Type B pancreatic cell (in vitro differentiated cells): ENCODE results near the gene RANBP10. TPM values are rescaled to one million over a fixed set of nuclear protein-coding genes. Genes with fewer than 3 reads are reported as not detected.

Experiments
- DNase-seq: peaks from one replicate; pipeline ENCODE4 v3.0.0; 2021; ENCODE audit warnings: mixed read lengths; ENCODE audit not compliant: unreplicated experiment; ENCODE audit errors: extremely low spot score
- H3K27ac Mint-ChIP-seq: 2 replicates; pipeline ENCODE4 v1.8.0; 2021; ENCODE audit warnings: mild to moderate bottlenecking, mixed read lengths
- H3K27me3 Mint-ChIP-seq: 2 replicates; pipeline ENCODE4 v1.8.0; 2021; ENCODE audit warnings: mixed read lengths
- H3K36me3 Mint-ChIP-seq: 2 replicates; pipeline ENCODE4 v1.8.0; 2021; ENCODE audit warnings: mixed read lengths
- H3K4me1 Mint-ChIP-seq: one replicate; pipeline ENCODE4 v1.8.0; 2021; ENCODE audit warnings: mixed read lengths; ENCODE audit not compliant: unreplicated experiment
- H3K4me3 Mint-ChIP-seq: 2 replicates; pipeline ENCODE4 v1.8.0; 2021; ENCODE audit warnings: mild to moderate bottlenecking, mixed read lengths
- H3K9me3 Mint-ChIP-seq: 2 replicates; pipeline ENCODE4 v1.8.0; 2021; ENCODE audit warnings: mixed read lengths
- CTCF ChIP-seq: fragments of 200-600 bp; sonication (generic); conservative IDR thresholded peaks from 2 replicates; pipeline ENCODE4 v1.5.0; 2021; ENCODE audit warnings: antibody characterized with exemption, mild to moderate bottlenecking
- total RNA-seq: library from RNA; stranded (reverse); gene quantifications from 2 replicates; pipeline ENCODE4 v1.2.1, GENCODE V29; 2021; ENCODE audit warnings: low replicate concordance

Gene RANBP10
- total RNA-seq, 1 donor from 2014 or later = 27.3 TPM

GRCh38 chr16:67801241-67801640, 5.1 kb downstream of the RANBP10 start:
- H3K36me3 Mint-ChIP-seq = peaks cover 27% of the 10 kb centered on the region
- H3K4me3 Mint-ChIP-seq = no peak overlapping the region
- no peaks in the 10 kb centered on the region for H3K27me3 Mint-ChIP-seq
- no peak for TF ChIP-seq CTCF
- DNase-seq = no peak
- no peak overlapping the region for H3K27ac Mint-ChIP-seq
- peaks cover 14% of the 10 kb centered on the region for H3K4me1 Mint-ChIP-seq
- no peaks in the 10 kb centered on the region for H3K9me3 Mint-ChIP-seq

GRCh38 chr16:67800338-67800926, 5.9 kb downstream of the RANBP10 start:
- no peak for TF ChIP-seq CTCF
- Mint-ChIP-seq H3K36me3 (peaks cover 27% of the 10 kb centered on the region), H3K4me1 (peaks cover 11% of the 10 kb centered on the region), H3K27me3 (no peaks in the 10 kb centered on the region), H3K27ac (peak overlapping the region; percentile 36), H3K4me3 (no peak overlapping the region), H3K9me3 (no peaks in the 10 kb centered on the region)
- no peak for DNase-seq

- Mint-ChIP-seq H3K4me1 (peaks cover 5% of the 10 kb centered on the region), H3K36me3 (peaks cover 23% of the 10 kb centered on the region), H3K9me3 (no peaks in the 10 kb centered on the region), H3K4me3 (no peak overlapping the region), H3K27me3 (no peaks in the 10 kb centered on the region), H3K27ac (peak overlapping the region; percentile 17)
- no peak for DNase-seq
- no peak for TF ChIP-seq CTCF
Measured at GRCh38 chr16:67796099-67796718, 10.2 kb downstream of the RANBP10 start.

GRCh38 chr16:67790071-67790470, 16.3 kb downstream of the RANBP10 start:
- H3K27ac Mint-ChIP-seq = no peak overlapping the region

GRCh38 chr16:67786491-67786890, 19.9 kb downstream of the RANBP10 start:
- H3K36me3 Mint-ChIP-seq = peaks cover 8% of the 10 kb centered on the region
- no peaks in the 10 kb centered on the region for H3K9me3 Mint-ChIP-seq
- H3K27me3 Mint-ChIP-seq = no peaks in the 10 kb centered on the region
- no peak overlapping the region for H3K4me3 Mint-ChIP-seq
- no peak for TF ChIP-seq CTCF
- no peaks in the 10 kb centered on the region for H3K4me1 Mint-ChIP-seq
- no peak for DNase-seq
- no peak overlapping the region for H3K27ac Mint-ChIP-seq

More at GRCh38 chr16:67790071-67790470, 16.3 kb downstream of the RANBP10 start:
- Mint-ChIP-seq H3K4me3 (no peak overlapping the region), H3K27me3 (no peaks in the 10 kb centered on the region), H3K4me1 (no peaks in the 10 kb centered on the region), H3K9me3 (no peaks in the 10 kb centered on the region), H3K36me3 (no peaks in the 10 kb centered on the region)
- no peak for TF ChIP-seq CTCF
- DNase-seq = no peak
